HepG2 (cell line): ENCODE results near the gene PPP4C. TPM values are rescaled to one million over a fixed set of nuclear protein-coding genes. Genes with fewer than 3 reads are reported as not detected.
A peak's percentile ranks its signal among the peaks of the same experiment; 100 is the strongest.

Experiments
- BRF2 ChIP-seq: sonication (generic); formaldehyde crosslinking; IDR thresholded peaks from 2 replicates; pipeline ENCODE4 v1.8.1; 2022; ENCODE audit warnings: mild to moderate bottlenecking, missing genetic modification reagents
- KAT8 ChIP-seq: IDR thresholded peaks from 2 replicates; pipeline ENCODE4 v1.6.1; 2016; ENCODE audit warnings: missing genetic modification reagents, missing compliant biosample characterization
- PAXIP1 ChIP-seq: sonication (generic); formaldehyde crosslinking; conservative IDR thresholded peaks from 2 replicates; pipeline ENCODE4 v1.4.0; 2020; ENCODE audit warnings: mild to moderate bottlenecking, missing genetic modification reagents, moderate library complexity
- PRDM10 ChIP-seq: sonication (generic); formaldehyde crosslinking; IDR thresholded peaks from 2 replicates; pipeline ENCODE4 v1.4.0; 2020; ENCODE audit warnings: low read depth, missing genetic modification reagents
- PRPF4 ChIP-seq: fragments of 200-400 bp; formaldehyde crosslinking; IDR thresholded peaks from 2 replicates; pipeline ENCODE4 v1.6.1; 2016; ENCODE audit warnings: low read length, low read depth; ENCODE audit not compliant: poor library complexity, severe bottlenecking
- SAFB2 ChIP-seq: sonication (generic); formaldehyde crosslinking; IDR thresholded peaks from 2 replicates; pipeline ENCODE4 v1.5.1; 2020; ENCODE audit warnings: missing genetic modification reagents, low read depth, mild to moderate bottlenecking, borderline replicate concordance
- SOX13 ChIP-seq, 3 experiments: fragments of 450-650 bp in 1 of 3; sonication (generic) in 1 of 3; formaldehyde crosslinking in 1 of 3; IDR thresholded peaks in 2 of 3; conservative IDR thresholded peaks in 1 of 3; 2 replicates each; pipeline versions ENCODE4 v1.5.0 to v1.6.1; 2016 to 2020; ENCODE audit warnings: antibody characterized with exemption in 1 of 3, mild to moderate bottlenecking in 1 of 3, missing compliant biosample characterization in 1 of 3, missing genetic modification reagents in 1 of 3, moderate library complexity in 1 of 3
- SRSF9 ChIP-seq: fragments of 200-400 bp; formaldehyde crosslinking; IDR thresholded peaks from 2 replicates; pipeline ENCODE4 v1.6.1; 2018; ENCODE audit warnings: borderline replicate concordance, mild to moderate bottlenecking, low read depth, low read length; ENCODE audit not compliant: insufficient read depth, poor library complexity, severe bottlenecking
- ZBTB10 ChIP-seq: sonication (generic); formaldehyde crosslinking; IDR thresholded peaks from 2 replicates; pipeline ENCODE4 v1.4.0; 2020; ENCODE audit warnings: missing genetic modification reagents, borderline replicate concordance
- ZNF382 ChIP-seq: sonication (generic); formaldehyde crosslinking; IDR thresholded peaks from 2 replicates; pipeline ENCODE4 v1.5.0; 2020; ENCODE audit warnings: missing genetic modification reagents, mild to moderate bottlenecking, borderline replicate concordance
- ZNF44 ChIP-seq: sonication (generic); formaldehyde crosslinking; IDR thresholded peaks from 2 replicates; pipeline ENCODE4 v1.5.1; 2020; ENCODE audit warnings: mild to moderate bottlenecking, missing genetic modification reagents
- ZNF446 ChIP-seq: sonication (generic); formaldehyde crosslinking; IDR thresholded peaks from 2 replicates; pipeline ENCODE4 v1.5.0; 2020; ENCODE audit warnings: mild to moderate bottlenecking, missing genetic modification reagents
- ZNF510 ChIP-seq: sonication (generic); formaldehyde crosslinking; IDR thresholded peaks from 2 replicates; pipeline ENCODE4 v1.4.0; 2020; ENCODE audit warnings: low read depth, mild to moderate bottlenecking, missing genetic modification reagents
- polyA plus RNA-seq, 8 experiments: library from polyadenylated mRNA; depleted of rRNA in 3 of 8; stranded (reverse) in 7 of 8; unstranded in 1 of 8; fragments of >200 nt; fragmentation: Illumina TruSeq in 4 of 8; extraction: Trizol in 4 of 8; gene quantifications; 2 replicates each; pipeline versions ENCODE4 v1.2.1 to v1.2.3, GENCODE V29; 2011 to 2016; ENCODE audit warnings: low read depth in 4 of 8, missing spikeins in 1 of 8, mixed read lengths in 1 of 8; ENCODE audit not compliant: insufficient read depth in 1 of 8
- total RNA-seq, 5 experiments: library from RNA; depleted of rRNA; stranded (reverse); fragments of >200 nt; fragmentation: Illumina TruSeq; extraction: Trizol; gene quantifications; 2 replicates each; pipeline ENCODE4 v1.2.3, GENCODE V29; 2016; ENCODE audit warnings: low read depth in 1 of 5

PPP4C gene
- total and polyA plus RNA-seq, 2 of the 13 experiments (the other 11 are each of a cell fraction or from before 2014, with no cell fraction given), result 176 to 220 TPM

GRCh38 chr16:30075503-30076275 lies at the start of gene PPP4C (continued):
- TF ChIP-seq ZBTB10 (CRISPR knock-in tag), result peak; percentile 5; the same call in 1 of the 2 replicates
- TF ChIP-seq PRDM10 (CRISPR knock-in tag), result peak; percentile 49; the same call in 1 of the 2 replicates
- TF ChIP-seq KAT8 (CRISPR knock-in tag), result peak; percentile 97
- TF ChIP-seq PAXIP1, result 0 out of 2 replicates have a peak, but pooled peaks have one; percentile 21
- no peak for TF ChIP-seq SOX13 (IDR thresholded peaks at IDR 0.05)
- 0 out of 4 replicates have a peak, but pooled peaks of 1 of the 2 experiments have one; percentile 26 for TF ChIP-seq SOX13 (CRISPR knock-in tag; conservative IDR thresholded peaks at IDR 0.05 in 1 of 2, IDR thresholded peaks at IDR 0.05 in 1 of 2)
- TF ChIP-seq ZNF44, result no peak; the same call in 1 of the 2 replicates
- TF ChIP-seq SRSF9, result no peak
- peak; percentile 89 for TF ChIP-seq ZNF446 (CRISPR knock-in tag)
- TF ChIP-seq ZNF382, result no peak
- TF ChIP-seq ZNF510 (CRISPR knock-in tag), result no peak
- peak; percentile 8; the same call in 1 of the 2 replicates for TF ChIP-seq SAFB2 (CRISPR knock-in tag)
- TF ChIP-seq PRPF4, result no peak
- TF ChIP-seq BRF2 (CRISPR knock-in tag), result peak; percentile 24; the same call in 1 of the 2 replicates
